PFSK-1 (cell line): ENCODE results near the gene ZMAT5.

Experiments used
- FOXP2 ChIP-seq: optimal IDR thresholded peaks from 2 replicates; pipeline ENCODE3; 2011; ENCODE audit warnings: borderline replicate concordance, control low read depth, inconsistent platforms; ENCODE audit not compliant: insufficient read depth; ENCODE audit errors: extremely low read length, extremely low read depth
- POLR2AphosphoS5 ChIP-seq: IDR thresholded peaks from 2 replicates; pipeline ENCODE4 v1.6.1; 2012; ENCODE audit warnings: low read depth, mild to moderate bottlenecking, control low read depth, low read length, moderate library complexity
- REST ChIP-seq, 2 experiments: IDR thresholded peaks; 2 replicates each; pipeline versions ENCODE4 v1.6.1 to v1.8.0; 2011 to 2012; ENCODE audit warnings: low read depth in 2 of 2, low read length in 2 of 2, control low read depth in 1 of 2, inconsistent platforms in 1 of 2, mild to moderate bottlenecking in 1 of 2, moderate library complexity in 1 of 2; ENCODE audit not compliant: insufficient read depth in 1 of 2
- SIN3A ChIP-seq: IDR thresholded peaks from 2 replicates; pipeline ENCODE4 v1.6.1; 2012; ENCODE audit warnings: mild to moderate bottlenecking, low read length, moderate library complexity, borderline replicate concordance; ENCODE audit not compliant: insufficient read depth
- TAF1 ChIP-seq: IDR thresholded peaks from 2 replicates; pipeline ENCODE4 v1.6.1; 2012; ENCODE audit warnings: low read length, control low read depth, borderline replicate concordance; ENCODE audit not compliant: insufficient read depth

Gene ZMAT5

GRCh38 chr22:29718949-29719898 is 47.6 kb downstream of the ZMAT5 start:
- TF ChIP-seq FOXP2 (no peak), REST (IDR thresholded peaks at IDR 0.05; ENCODE audit: insufficient read depth in 1 of 2, low read depth in 2 of 2, low read length in 2 of 2) (peak in 1 of 2 experiments; percentile 26; a peak in 1 of 4 replicates)

GRCh38 chr22:29717789-29718188 is 49.0 kb downstream of the ZMAT5 start:
- TF ChIP-seq SIN3A (no peak), POLR2AphosphoS5 (no peak), FOXP2 (no peak), TAF1 (no peak), REST (IDR thresholded peaks at IDR 0.05; ENCODE audit: insufficient read depth in 1 of 2, low read depth in 2 of 2, low read length in 2 of 2) (no peak)

GRCh38 chr22:29716814-29717545 is 49.8 kb downstream of the ZMAT5 start:
- peak; percentile 97 to 98 for TF ChIP-seq REST (IDR thresholded peaks at IDR 0.05; ENCODE audit: insufficient read depth in 1 of 2, low read depth in 2 of 2, low read length in 2 of 2)
- no peak for TF ChIP-seq POLR2AphosphoS5
- TF ChIP-seq SIN3A: peak; percentile 58; the same call in 1 of the 2 replicates
- TF ChIP-seq FOXP2: no peak
- TF ChIP-seq TAF1: no peak

GRCh38 chr22:29715705-29716104 is 51.1 kb downstream of the ZMAT5 start:
- TF ChIP-seq REST (IDR thresholded peaks at IDR 0.05; ENCODE audit: insufficient read depth in 1 of 2, low read depth in 2 of 2, low read length in 2 of 2) (no peak), SIN3A (no peak), POLR2AphosphoS5 (no peak), FOXP2 (no peak), TAF1 (no peak)
